ENCODE data around the gene NXPH1.

DNA sequence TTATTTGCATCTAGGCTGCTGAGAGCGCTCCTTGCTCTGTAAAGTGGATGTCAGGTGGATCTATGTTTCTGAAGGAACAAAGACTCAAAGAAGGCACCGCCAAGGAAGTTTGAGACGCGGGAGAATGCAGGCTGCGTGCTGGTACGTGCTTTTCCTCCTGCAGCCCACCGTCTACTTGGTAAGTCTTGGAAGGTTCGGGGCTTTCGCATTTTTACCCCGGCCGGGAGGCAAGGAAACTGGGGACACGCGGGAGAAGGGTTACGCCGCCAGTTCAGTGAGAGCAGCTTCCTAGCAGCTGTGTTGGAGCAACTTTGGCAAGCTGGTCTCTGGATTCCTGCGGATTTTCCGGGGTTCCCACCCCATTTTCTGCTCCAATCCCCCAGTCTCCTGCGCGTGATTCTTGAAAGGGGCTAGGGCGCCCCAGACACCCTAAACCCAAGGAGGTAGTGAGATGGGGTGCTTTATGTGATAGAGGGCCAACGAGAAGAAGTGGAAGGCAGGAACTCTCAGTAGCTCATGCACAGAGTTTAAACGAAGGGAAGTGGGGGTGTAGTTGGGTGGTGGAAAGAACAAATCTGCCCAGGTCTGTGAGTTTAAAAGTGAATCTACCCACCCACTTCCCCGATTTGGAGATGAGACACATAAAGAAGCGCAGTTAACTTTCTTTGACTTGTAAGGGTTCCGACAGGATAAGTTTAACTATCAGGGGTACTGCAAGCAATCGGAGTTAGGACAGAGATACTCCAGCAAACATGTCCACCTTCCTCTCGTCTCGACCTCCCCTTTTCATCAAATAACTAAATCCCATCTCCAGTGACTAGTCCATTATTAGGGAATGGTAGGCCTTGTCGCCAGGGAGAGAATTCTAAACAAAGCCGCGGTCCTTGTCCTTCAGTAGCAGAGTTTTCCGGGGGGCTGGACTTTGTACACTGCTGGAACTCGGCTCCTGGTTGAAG lies 2.5 kb downstream of the NXPH1 start:
- no peak for TF ChIP-seq POLR2A (IDR thresholded peaks at IDR 0.05)
- no peak for TF ChIP-seq CTCF (IDR thresholded peaks at IDR 0.05)

Data from testis (tissue), 2 donors.